Measurements from ENCODE around the gene LDB2. TPM values are rescaled to one million over a fixed set of nuclear protein-coding genes. Genes with fewer than 3 reads are reported as not detected.

The LDB2 gene
- total and polyA plus RNA-seq, 2 of the 8 experiments (the other 6 are each of a cell fraction or from before 2014, with no cell fraction given) = 57.0 to 140 TPM

DNA sequence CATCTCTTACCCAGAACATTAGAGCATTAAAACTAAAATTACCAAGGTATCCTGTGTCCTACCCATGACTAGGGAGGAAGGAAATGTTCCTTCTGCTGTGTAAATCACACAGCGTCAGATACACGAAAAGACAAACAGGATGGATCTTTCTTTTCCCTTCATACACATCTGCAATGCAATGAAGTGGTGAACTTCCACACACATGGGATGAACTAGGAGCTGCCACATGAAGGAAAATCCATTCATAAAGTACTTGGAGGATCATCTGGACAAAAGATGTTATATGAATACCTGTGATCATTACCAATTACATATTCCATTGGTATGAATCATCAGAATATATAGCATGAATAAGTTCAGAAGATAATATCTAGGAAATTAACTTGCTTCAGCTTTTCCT lies 46.2 kb downstream of the LDB2 start (continued):
- TF ChIP-seq SAP30 (IDR thresholded peaks at IDR 0.05; ENCODE audit: insufficient read depth, insufficient replicate concordance, low read length) (no peak), EP300 (IDR thresholded peaks at IDR 0.05; ENCODE audit: borderline replicate concordance in 1 of 2, low read depth in 2 of 2, low read length in 2 of 2) (no peak), TAF1 (IDR thresholded peaks at IDR 0.05; ENCODE audit: low read depth, low read length) (no peak), RNF2 (IDR thresholded peaks at IDR 0.05; ENCODE audit: borderline replicate concordance, low read depth, low read length, missing control alignments, poor library complexity, severe bottlenecking) (no peak), RBBP5 (IDR thresholded peaks at IDR 0.05; ENCODE audit: borderline replicate concordance, low read depth, low read length) (no peak), EZH2 (IDR thresholded peaks at IDR 0.05; ENCODE audit: low read depth, low read length, severe bottlenecking) (no peak)
- TF ChIP-seq, protein P1, sequence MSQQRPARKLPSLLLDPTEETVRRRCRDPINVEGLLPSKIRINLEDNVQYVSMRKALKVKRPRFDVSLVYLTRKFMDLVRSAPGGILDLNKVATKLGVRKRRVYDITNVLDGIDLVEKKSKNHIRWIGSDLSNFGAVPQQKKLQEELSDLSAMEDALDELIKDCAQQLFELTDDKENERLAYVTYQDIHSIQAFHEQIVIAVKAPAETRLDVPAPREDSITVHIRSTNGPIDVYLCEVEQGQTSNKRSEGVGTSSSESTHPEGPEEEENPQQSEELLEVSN (IDR thresholded peaks at IDR 0.05) = no peak
- TF ChIP-seq, protein P2, sequence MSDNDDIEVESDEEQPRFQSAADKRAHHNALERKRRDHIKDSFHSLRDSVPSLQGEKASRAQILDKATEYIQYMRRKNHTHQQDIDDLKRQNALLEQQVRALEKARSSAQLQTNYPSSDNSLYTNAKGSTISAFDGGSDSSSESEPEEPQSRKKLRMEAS (IDR thresholded peaks at IDR 0.05) = no peak

All from H1 (cell line).